HFFc6 (cell line): ENCODE measurements around the gene KRTAP10-3. TPM values are rescaled to one million over a fixed set of nuclear protein-coding genes. Genes with fewer than 3 reads are reported as not detected.

Source experiments
- DNase-seq: peaks from one replicate; pipeline ENCODE4 v3.0.0-alpha.2; 2018
- H3K27ac Mint-ChIP-seq: 2 replicates; pipeline ENCODE4 v1.8.0; 2020; ENCODE audit warnings: mild to moderate bottlenecking, mixed read lengths
- H3K27me3 Mint-ChIP-seq: 2 replicates; pipeline ENCODE4 v1.8.0; 2021; ENCODE audit warnings: mild to moderate bottlenecking, moderate library complexity, mixed read lengths; ENCODE audit not compliant: insufficient read depth
- H3K36me3 Mint-ChIP-seq: 2 replicates; pipeline ENCODE4 v1.8.0; 2021; ENCODE audit warnings: low read depth, mixed read lengths
- H3K4me1 Mint-ChIP-seq: 2 replicates; pipeline ENCODE4 v1.8.0; 2020; ENCODE audit warnings: low read depth, mixed read lengths
- H3K4me3 Mint-ChIP-seq: 2 replicates; pipeline ENCODE4 v1.8.0; 2020; ENCODE audit warnings: mild to moderate bottlenecking, moderate library complexity, mixed read lengths
- H3K9me3 Mint-ChIP-seq: 2 replicates; pipeline ENCODE4 v1.8.0; 2020; ENCODE audit warnings: mild to moderate bottlenecking, mixed read lengths
- total RNA-seq, 6 experiments: library from RNA; stranded (reverse); fragmentation: NEBNext Ultra II Directional; extraction: Animal tissue kit (Norgen Biotek cat#: 25700); gene quantifications; 2 replicates in 1 of 6; 3 replicates in 5 of 6; pipeline ENCODE4 v1.2.3, GENCODE V29; 2021
- TF ChIP-seq, protein P1 (sequence below): fragments of 200-600 bp; sonication (generic); IDR thresholded peaks from 2 replicates; pipeline ENCODE4 v1.5.0; 2021; ENCODE audit warnings: antibody characterized with exemption, mild to moderate bottlenecking

KRTAP10-3 gene
- total RNA-seq, 6 experiments from 2014 or later, result not detected

GRCh38 chr21:44572959-44573583 is 14.5 kb upstream of the KRTAP10-3 start:
- TF ChIP-seq, protein P1, sequence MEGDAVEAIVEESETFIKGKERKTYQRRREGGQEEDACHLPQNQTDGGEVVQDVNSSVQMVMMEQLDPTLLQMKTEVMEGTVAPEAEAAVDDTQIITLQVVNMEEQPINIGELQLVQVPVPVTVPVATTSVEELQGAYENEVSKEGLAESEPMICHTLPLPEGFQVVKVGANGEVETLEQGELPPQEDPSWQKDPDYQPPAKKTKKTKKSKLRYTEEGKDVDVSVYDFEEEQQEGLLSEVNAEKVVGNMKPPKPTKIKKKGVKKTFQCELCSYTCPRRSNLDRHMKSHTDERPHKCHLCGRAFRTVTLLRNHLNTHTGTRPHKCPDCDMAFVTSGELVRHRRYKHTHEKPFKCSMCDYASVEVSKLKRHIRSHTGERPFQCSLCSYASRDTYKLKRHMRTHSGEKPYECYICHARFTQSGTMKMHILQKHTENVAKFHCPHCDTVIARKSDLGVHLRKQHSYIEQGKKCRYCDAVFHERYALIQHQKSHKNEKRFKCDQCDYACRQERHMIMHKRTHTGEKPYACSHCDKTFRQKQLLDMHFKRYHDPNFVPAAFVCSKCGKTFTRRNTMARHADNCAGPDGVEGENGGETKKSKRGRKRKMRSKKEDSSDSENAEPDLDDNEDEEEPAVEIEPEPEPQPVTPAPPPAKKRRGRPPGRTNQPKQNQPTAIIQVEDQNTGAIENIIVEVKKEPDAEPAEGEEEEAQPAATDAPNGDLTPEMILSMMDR, result no peak
- H3K9me3 Mint-ChIP-seq, result peaks cover 64% of the 10 kb centered on the region
- H3K36me3 Mint-ChIP-seq, result peaks cover 11% of the 10 kb centered on the region; the same call in 1 of the 2 replicates
- DNase-seq, result peak; percentile 25
- peaks cover 2% of the 10 kb centered on the region for H3K27me3 Mint-ChIP-seq
- no peak overlapping the region for H3K4me3 Mint-ChIP-seq
- no peaks in the 10 kb centered on the region; the same call in 1 of the 2 replicates for H3K4me1 Mint-ChIP-seq
- H3K27ac Mint-ChIP-seq, result no peak overlapping the region

DNA sequence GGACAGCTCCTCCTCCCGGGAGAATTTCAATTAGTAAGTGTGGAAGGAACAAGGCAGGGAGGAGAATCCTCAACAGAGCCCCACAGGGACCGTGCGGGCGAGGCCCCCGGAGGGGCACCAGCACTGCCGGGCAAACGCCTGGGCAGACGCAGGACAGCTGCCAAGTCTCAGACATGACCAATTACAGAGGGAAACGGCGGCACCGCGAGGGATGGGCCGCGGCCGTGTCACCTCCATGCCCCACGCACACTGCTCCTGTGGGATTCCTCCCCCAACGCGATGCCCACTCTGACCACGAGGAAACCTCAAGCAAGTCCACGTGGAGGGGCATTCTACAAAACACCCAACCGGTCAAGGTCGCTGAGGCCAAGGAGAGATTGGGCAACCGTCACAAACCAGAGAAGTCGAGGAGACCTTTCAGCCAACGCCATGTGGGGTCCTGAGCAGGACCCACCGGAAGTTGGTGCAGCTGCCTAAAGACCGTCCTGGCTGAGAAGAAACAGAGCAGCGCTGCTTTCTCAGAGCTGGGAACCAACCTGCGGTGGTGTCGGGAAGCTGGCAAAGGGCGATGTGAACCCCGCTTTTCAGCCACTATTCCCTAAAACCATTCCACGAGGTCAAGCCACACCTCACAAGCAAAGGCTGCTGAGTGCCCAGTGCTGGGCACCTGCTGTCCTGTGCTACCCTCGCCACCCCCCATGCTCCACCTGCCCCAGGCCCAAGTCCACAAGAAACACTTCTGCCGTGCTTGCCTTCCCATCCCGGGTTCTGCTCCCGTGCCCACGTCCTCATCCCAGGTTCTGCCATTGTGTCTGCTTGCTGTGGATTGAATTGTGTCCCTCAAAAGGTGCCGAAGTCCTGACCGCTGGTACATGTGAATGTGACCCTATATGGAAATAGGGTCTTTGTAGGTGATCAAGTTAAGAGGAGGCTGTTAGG is 13.5 kb upstream of the KRTAP10-3 start:
- Mint-ChIP-seq H3K27me3 (peaks cover 5% of the 10 kb centered on the region), H3K4me3 (no peak overlapping the region), H3K27ac (no peak overlapping the region), H3K4me1 (no peaks in the 10 kb centered on the region; the same call in 1 of the 2 replicates), H3K36me3 (peaks cover 11% of the 10 kb centered on the region; the same call in 1 of the 2 replicates), H3K9me3 (peaks cover 64% of the 10 kb centered on the region)
- TF ChIP-seq, protein P1, result no peak
- DNase-seq, result no peak

- H3K4me1 Mint-ChIP-seq, result no peaks in the 10 kb centered on the region; the same call in 1 of the 2 replicates
- H3K27me3 Mint-ChIP-seq, result peaks cover 5% of the 10 kb centered on the region
- peaks cover 11% of the 10 kb centered on the region; the same call in 1 of the 2 replicates for H3K36me3 Mint-ChIP-seq
Measured at GRCh38 chr21:44571296-44571695, 12.7 kb upstream of the KRTAP10-3 start.

DNA sequence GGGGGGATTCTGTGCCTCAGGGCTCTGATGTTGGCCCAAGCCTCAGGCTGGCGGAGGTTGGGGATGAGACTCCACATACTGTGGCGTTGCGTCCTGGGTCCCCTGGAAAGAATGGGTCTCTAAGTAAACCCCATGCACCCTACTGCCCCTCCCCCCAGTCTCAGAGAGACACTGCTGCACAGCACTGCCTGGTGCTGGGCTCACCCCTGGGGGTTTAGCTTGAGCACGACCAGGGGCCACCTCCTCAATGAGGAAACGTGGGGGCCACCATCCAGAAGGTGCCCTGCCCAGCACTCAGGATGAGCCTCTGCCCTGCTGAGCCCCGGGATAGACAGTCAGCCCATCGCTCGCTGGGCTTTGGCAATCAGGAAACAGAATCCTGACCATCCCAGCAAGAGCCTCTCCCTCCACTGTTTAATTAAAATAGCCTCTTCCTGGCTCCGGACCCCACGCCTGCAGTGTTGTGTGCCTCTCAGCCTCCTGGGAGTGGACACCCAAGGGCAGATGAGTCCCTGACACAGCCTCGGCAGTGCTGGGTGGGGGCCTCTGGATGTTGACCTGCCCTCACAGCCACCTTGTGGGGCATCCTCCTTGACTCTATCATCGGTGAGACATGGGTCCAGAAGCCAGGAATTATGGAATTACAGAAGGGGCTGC is 11.4 kb upstream of the KRTAP10-3 start:
- Mint-ChIP-seq H3K27ac (no peak overlapping the region), H3K9me3 (peaks cover 50% of the 10 kb centered on the region), H3K36me3 (peaks cover 5% of the 10 kb centered on the region; the same call in 1 of the 2 replicates), H3K27me3 (peaks cover 5% of the 10 kb centered on the region), H3K4me3 (no peak overlapping the region), H3K4me1 (no peaks in the 10 kb centered on the region; the same call in 1 of the 2 replicates)
- no peak for DNase-seq
- TF ChIP-seq, protein P1, result no peak

More at GRCh38 chr21:44571296-44571695, 12.7 kb upstream of the KRTAP10-3 start:
- Mint-ChIP-seq H3K4me3 (no peak overlapping the region), H3K27ac (no peak overlapping the region), H3K9me3 (peaks cover 60% of the 10 kb centered on the region)
- TF ChIP-seq, protein P1, result no peak
- DNase-seq, result no peak
